Naive thymus-derived CD4-positive, alpha-beta T cell (primary cell): ENCODE results near the gene PSD4. TPM values are rescaled to one million over a fixed set of nuclear protein-coding genes. Genes with fewer than 3 reads are reported as not detected.
A peak's percentile ranks its signal among the peaks of the same experiment; 100 is the strongest.

Experiments
- ATAC-seq: fragments of 150-1000 bp; cut with Tn5 transposase; 2 replicates; pipeline ENCODE4 v1.10.0; 2021; ENCODE audit warnings: mild to moderate bottlenecking, moderate library complexity
- CTCF ChIA-PET: fragments of 350-600 bp; sonication (Branson Sonifier 250); formaldehyde crosslinking; loops from one replicate; lab custom pipeline; 2021; ENCODE audit warnings: antibody characterized with exemption; lab: Charles Lee
- POLR2A ChIA-PET: fragments of 350-600 bp; sonication (Branson Sonifier 250); formaldehyde crosslinking; loops from one replicate; lab custom pipeline; 2021; ENCODE audit warnings: antibody characterized with exemption, inconsistent platforms; lab: Charles Lee
- DNase-seq, 9 donors: peaks; one replicate each; pipeline versions ENCODE4 v3.0.0 to v3.0.0-alpha.2; 2020 to 2022; ENCODE audit warnings: mixed read lengths in 1 of 9
- H3K27ac ChIP-seq: one replicate; pipeline ENCODE4 v1.7.0; 2013; ENCODE audit warnings: mild to moderate bottlenecking, low read depth, low read length, moderate library complexity
- H3K27me3 ChIP-seq, 2 donors: one replicate each; pipeline ENCODE4 v1.7.0; 2013; ENCODE audit warnings: low read length in 2 of 2, mild to moderate bottlenecking in 2 of 2, moderate library complexity in 2 of 2; ENCODE audit not compliant: control insufficient read depth in 2 of 2, insufficient read depth in 2 of 2
- H3K36me3 ChIP-seq, 3 experiments: 1 replicate in 2 of 3; 2 replicates in 1 of 3; pipeline ENCODE4 v1.7.0; 2013; ENCODE audit warnings: low read length in 3 of 3, mild to moderate bottlenecking in 3 of 3, moderate library complexity in 1 of 3; ENCODE audit not compliant: insufficient read depth in 3 of 3, control insufficient read depth in 2 of 3
- H3K4me1 ChIP-seq, 2 donors: one replicate each; pipeline ENCODE4 v1.7.0; 2013; ENCODE audit warnings: low read length in 2 of 2, mild to moderate bottlenecking in 2 of 2, moderate library complexity in 1 of 2; ENCODE audit not compliant: control insufficient read depth in 2 of 2, insufficient read depth in 2 of 2
- H3K4me3 ChIP-seq: 2 replicates; pipeline ENCODE4 v1.7.0; 2013; ENCODE audit warnings: mild to moderate bottlenecking, low read length
- H3K9me3 ChIP-seq, 3 experiments: 1 replicate in 2 of 3; 2 replicates in 1 of 3; pipeline ENCODE4 v1.7.0; 2013; ENCODE audit warnings: low read length in 3 of 3; ENCODE audit not compliant: control insufficient read depth in 2 of 3
- H3K27ac Mint-ChIP-seq, 9 donors: one replicate each; pipeline ENCODE4 v1.8.0; 2020 to 2022; ENCODE audit warnings: mixed read lengths in 9 of 9, mild to moderate bottlenecking in 8 of 9, moderate library complexity in 5 of 9, inconsistent platforms in 2 of 9
- H3K27me3 Mint-ChIP-seq, 5 donors: one replicate each; pipeline ENCODE4 v1.8.0; 2021 to 2022; ENCODE audit warnings: mixed read lengths in 5 of 5, mild to moderate bottlenecking in 1 of 5
- H3K36me3 Mint-ChIP-seq, 5 donors: one replicate each; pipeline ENCODE4 v1.8.0; 2020 to 2022; ENCODE audit warnings: mixed read lengths in 5 of 5, mild to moderate bottlenecking in 3 of 5, inconsistent platforms in 1 of 5
- H3K4me1 Mint-ChIP-seq, 7 donors: one replicate each; pipeline ENCODE4 v1.8.0; 2020 to 2022; ENCODE audit warnings: mixed read lengths in 7 of 7, mild to moderate bottlenecking in 3 of 7, inconsistent platforms in 1 of 7
- H3K4me3 Mint-ChIP-seq, 10 donors: one replicate each; pipeline ENCODE4 v1.8.0; 2020 to 2022; ENCODE audit warnings: mild to moderate bottlenecking in 10 of 10, mixed read lengths in 10 of 10, moderate library complexity in 6 of 10, inconsistent platforms in 2 of 10
- H3K9me3 Mint-ChIP-seq, 11 donors: one replicate each; pipeline ENCODE4 v1.8.0; 2020 to 2022; ENCODE audit warnings: mixed read lengths in 11 of 11, mild to moderate bottlenecking in 4 of 11, inconsistent platforms in 1 of 11, moderate library complexity in 1 of 11
- intact Hi-C, 2 donors: fragments of 100-400 bp; cut with micrococcal nuclease; formaldehyde crosslinking; loops; one replicate each; pipeline ENCODE4 v1.15.1; 2023
- polyA plus RNA-seq, 2 donors: library from polyadenylated mRNA; unstranded; fragments of 300-500 nt; fragmentation: Illumina TruSeq; gene quantifications; one replicate each; pipeline ENCODE4 v1.2.3, GENCODE V29; 2021
- total RNA-seq, 6 experiments: library from RNA in 5 of 6; stranded (reverse) in 5 of 6; gene quantifications; 1 replicate in 5 of 6; 2 replicates in 1 of 6; pipeline ENCODE4 v1.2.3 and lab custom pipeline; 2021 to 2026

Gene PSD4
- total and polyA plus RNA-seq, 7 experiments from 2014 or later: 28.0 to 399 (median 112) TPM

GRCh38 chr2:113198790-113199612 lies 25.2 kb downstream of the PSD4 start:
- Mint-ChIP-seq H3K9me3 (no peaks in the 10 kb centered on the region), H3K27me3 (no peaks in the 10 kb centered on the region), H3K4me1 (peaks cover 3 to 54% (median 9%) of the 10 kb centered on the region in 7 donors), H3K4me3 (no peak overlapping the region), H3K27ac (peak overlapping the region in 5 of 9 donors; percentile 36 to 75 (median 62)), H3K36me3 (peaks cover 10 to 52% (median 19%) of the 10 kb centered on the region in 5 donors)
- ATAC-seq (peak; percentile 88), DNase-seq (peak; percentile 57 to 86 (median 70))
- Histone ChIP-seq H3K27ac (peak overlapping the region; percentile 44), H3K9me3 (no peaks in the 10 kb centered on the region), H3K36me3 (peaks cover 33 to 91% (median 42%) of the 10 kb centered on the region in 3 experiments), H3K27me3 (no peaks in the 10 kb centered on the region), H3K4me3 (no peak overlapping the region), H3K4me1 (peaks cover under 1 to 7% of the 10 kb centered on the region in 2 donors)
- ChIA-PET CTCF (interaction anchor here (0.5 to 17.9 kb wide), 22 partner anchors 11 to 214 kb away, joined by 3 to 356 read pairs (median 5); partner anchors contain the start of gene PSD4), POLR2A (interaction anchor here (1.0 to 3.5 kb wide), 6 partner anchors 20 to 61 kb away, joined by 3 to 32 read pairs (median 8); partner anchors contain the start of gene PSD4)
- intact Hi-C loops: loop anchor here (1.0 to 5.0 kb wide), 6 partner anchors 26 to 214 kb away; partner anchors contain the start of gene PSD4 (in 2 of the 2)

- Histone ChIP-seq H3K36me3 (peaks cover 29 to 79% (median 36%) of the 10 kb centered on the region in 3 experiments), H3K4me1 (peaks cover 10 to 15% of the 10 kb centered on the region in 2 donors), H3K9me3 (no peaks in the 10 kb centered on the region), H3K27me3 (no peaks in the 10 kb centered on the region), H3K4me3 (no peak overlapping the region), H3K27ac (no peak overlapping the region)
- ChIA-PET POLR2A (interaction anchor here (2.0 to 2.2 kb wide), 2 partner anchors 44 to 62 kb away, joined by 9 to 10 read pairs; no protein-coding TSS in a partner anchor), CTCF (interaction anchor here (0.6 to 17.9 kb wide), 9 partner anchors 12 to 183 kb away, joined by 3 to 356 read pairs (median 5); partner anchors contain the start of gene PSD4)
- DNase-seq (no peak), ATAC-seq (no peak)
- H3K27ac Mint-ChIP-seq: peak overlapping the region in 7 of 9 donors; percentile 61 to 85 (median 69)
- peaks cover 6 to 48% (median 12%) of the 10 kb centered on the region in 5 donors for H3K36me3 Mint-ChIP-seq
- intact Hi-C loops: loop anchor here (5.0 kb wide), 1 partner anchor 192 kb away; no protein-coding TSS in a partner anchor
- H3K4me3 Mint-ChIP-seq: no peak overlapping the region
- H3K27me3 Mint-ChIP-seq: no peaks in the 10 kb centered on the region
- H3K4me1 Mint-ChIP-seq: peaks cover 8 to 50% (median 15%) of the 10 kb centered on the region in 7 donors
- H3K9me3 Mint-ChIP-seq: no peaks in the 10 kb centered on the region
These were observed 26.5 kb downstream of the PSD4 start for GRCh38 chr2:113200236-113200635.

- Histone ChIP-seq H3K4me1 (peaks cover 9 to 10% of the 10 kb centered on the region in 2 donors), H3K4me3 (no peak overlapping the region), H3K36me3 (peaks cover 22 to 72% (median 35%) of the 10 kb centered on the region in 3 experiments), H3K9me3 (no peaks in the 10 kb centered on the region), H3K27ac (no peak overlapping the region), H3K27me3 (no peaks in the 10 kb centered on the region)
- POLR2A ChIA-PET: interaction anchor here (1.0 to 2.6 kb wide), 2 partner anchors 26 to 66 kb away, joined by 3 to 11 read pairs; partner anchors contain the start of gene PSD4
- DNase-seq (no peak), ATAC-seq (no peak)
- H3K36me3 Mint-ChIP-seq: peaks cover 6 to 42% (median 12%) of the 10 kb centered on the region in 5 donors
- H3K4me1 Mint-ChIP-seq: peaks cover 12 to 44% (median 18%) of the 10 kb centered on the region in 7 donors
- H3K27me3 Mint-ChIP-seq: no peaks in the 10 kb centered on the region
- H3K4me3 Mint-ChIP-seq: no peak overlapping the region
- no peaks in the 10 kb centered on the region for H3K9me3 Mint-ChIP-seq
- CTCF ChIA-PET: interaction anchor here (0.6 to 17.9 kb wide), 6 partner anchors 13 to 184 kb away, joined by 3 to 356 read pairs (median 5); no protein-coding TSS in a partner anchor
- intact Hi-C loops: loop anchor here (5.0 kb wide), 1 partner anchor 191 kb away; no protein-coding TSS in a partner anchor
- H3K27ac Mint-ChIP-seq: peak overlapping the region in 5 of 9 donors; percentile 18 to 65 (median 58)
These were observed 27.1 kb downstream of the PSD4 start for GRCh38 chr2:113200736-113201490.

- Mint-ChIP-seq H3K4me1 (peaks cover 12 to 41% (median 23%) of the 10 kb centered on the region in 7 donors), H3K27me3 (no peaks in the 10 kb centered on the region), H3K4me3 (no peak overlapping the region), H3K27ac (peak overlapping the region in 1 of 9 donors; percentile 8), H3K9me3 (no peaks in the 10 kb centered on the region), H3K36me3 (peaks cover under 1 to 35% (median 6%) of the 10 kb centered on the region in 5 donors)
- Histone ChIP-seq H3K27me3 (no peaks in the 10 kb centered on the region), H3K9me3 (no peaks in the 10 kb centered on the region), H3K4me1 (peaks cover 9 to 10% of the 10 kb centered on the region in 2 donors), H3K27ac (no peak overlapping the region), H3K36me3 (peaks cover 14 to 64% (median 30%) of the 10 kb centered on the region in 3 experiments), H3K4me3 (no peak overlapping the region)
- ATAC-seq (no peak), DNase-seq (no peak)
- ChIA-PET POLR2A (interaction anchor here (1.0 to 2.6 kb wide), 2 partner anchors 27 to 67 kb away, joined by 3 to 11 read pairs; partner anchors contain the start of gene PSD4), CTCF (interaction anchor here (0.6 to 17.9 kb wide), 8 partner anchors 29 to 189 kb away, joined by 3 to 356 read pairs (median 4); no protein-coding TSS in a partner anchor)
- intact Hi-C loops: loop anchor here (5.0 kb wide), 1 partner anchor 191 kb away; no protein-coding TSS in a partner anchor
These were observed 27.9 kb downstream of the PSD4 start for GRCh38 chr2:113201496-113202304.

GRCh38 chr2:113202305-113203216 lies 28.8 kb downstream of the PSD4 start:
- Mint-ChIP-seq H3K4me3 (no peak overlapping the region), H3K27ac (peak overlapping the region in 7 of 9 donors; percentile 15 to 78 (median 69)), H3K9me3 (no peaks in the 10 kb centered on the region), H3K4me1 (peaks cover 14 to 39% (median 24%) of the 10 kb centered on the region in 7 donors), H3K27me3 (no peaks in the 10 kb centered on the region), H3K36me3 (peaks cover 0 to 27% (median 0%) of the 10 kb centered on the region in 5 donors)
- ChIA-PET CTCF (interaction anchor here (0.6 to 17.9 kb wide), 13 partner anchors 21 to 188 kb away, joined by 3 to 356 read pairs (median 4); no protein-coding TSS in a partner anchor), POLR2A (interaction anchor here (2.6 kb wide), 1 partner anchor 27 kb away, joined by 11 read pairs; the partner anchor contains the start of gene PSD4)
- Histone ChIP-seq H3K4me3 (no peak overlapping the region), H3K27ac (no peak overlapping the region), H3K9me3 (no peaks in the 10 kb centered on the region), H3K4me1 (peaks cover 9 to 10% of the 10 kb centered on the region in 2 donors), H3K36me3 (peaks cover 7 to 55% (median 26%) of the 10 kb centered on the region in 3 experiments), H3K27me3 (no peaks in the 10 kb centered on the region)
- DNase-seq (no peak), ATAC-seq (no peak)
- intact Hi-C loops: loop anchor here (5.0 kb wide), 1 partner anchor 190 kb away; no protein-coding TSS in a partner anchor
